Mesenchymal stem cell (in vitro differentiated cells and primary cell): ENCODE measurements around the gene CERS1.

Experiments used
- DNase-seq: peaks from one replicate; pipeline ENCODE4 v3.0.0-alpha.2; 2013
- H2AFZ ChIP-seq: one replicate; pipeline ENCODE4 v1.6.1; 2013; ENCODE audit warnings: low read depth, mild to moderate bottlenecking, control low read depth, inconsistent platforms, low read length, moderate library complexity
- H2AK5ac ChIP-seq: 2 replicates; pipeline ENCODE4 v1.6.1; 2013; ENCODE audit warnings: low read length, moderate library complexity, mild to moderate bottlenecking, inconsistent platforms; ENCODE audit not compliant: severe bottlenecking
- H2BK120ac ChIP-seq: one replicate; pipeline ENCODE4 v1.6.1; 2013; ENCODE audit warnings: low read depth, mild to moderate bottlenecking, inconsistent platforms, low read length, moderate library complexity
- H2BK12ac ChIP-seq, 2 experiments: one replicate each; pipeline ENCODE4 v1.6.1; 2013; ENCODE audit warnings: inconsistent platforms in 2 of 2, low read length in 2 of 2, mild to moderate bottlenecking in 2 of 2, moderate library complexity in 2 of 2, control low read depth in 1 of 2
- H2BK15ac ChIP-seq: one replicate; pipeline ENCODE4 v1.6.1; 2013; ENCODE audit warnings: mild to moderate bottlenecking, low read depth, inconsistent platforms; ENCODE audit not compliant: poor library complexity, severe bottlenecking
- H2BK5ac ChIP-seq: 2 replicates; pipeline ENCODE4 v1.6.1; 2013; ENCODE audit warnings: low read depth, mild to moderate bottlenecking, low read length, control low read depth, inconsistent platforms; ENCODE audit not compliant: poor library complexity, severe bottlenecking
- H3K14ac ChIP-seq, 2 experiments: one replicate each; pipeline ENCODE4 v1.6.1; 2013; ENCODE audit warnings: inconsistent platforms in 2 of 2, low read length in 2 of 2, control low read depth in 1 of 2, mild to moderate bottlenecking in 1 of 2, moderate library complexity in 1 of 2
- H3K18ac ChIP-seq, 2 experiments: one replicate each; pipeline ENCODE4 v1.6.1; 2013; ENCODE audit warnings: inconsistent platforms in 2 of 2, low read length in 2 of 2, control low read depth in 1 of 2, low read depth in 1 of 2, mild to moderate bottlenecking in 1 of 2
- H3K23ac ChIP-seq, 2 experiments: one replicate each; pipeline ENCODE4 v1.6.1; 2013; ENCODE audit warnings: inconsistent platforms in 2 of 2, low read length in 2 of 2, mild to moderate bottlenecking in 2 of 2, moderate library complexity in 2 of 2, control low read depth in 1 of 2
- H3K27ac ChIP-seq: 2 replicates; pipeline ENCODE4 v1.5.1; 2013; ENCODE audit warnings: mild to moderate bottlenecking, moderate library complexity, low read length, control low read depth, inconsistent platforms; ENCODE audit not compliant: poor library complexity, severe bottlenecking
- H3K27me3 ChIP-seq, 2 experiments: 2 replicates each; pipeline versions ENCODE4 v1.6.1 to v1.7.0; 2013; ENCODE audit warnings: low read length in 2 of 2, mild to moderate bottlenecking in 2 of 2, moderate library complexity in 2 of 2, control low read depth in 1 of 2, inconsistent platforms in 1 of 2; ENCODE audit not compliant: control insufficient read depth in 1 of 2, insufficient read depth in 1 of 2
- H3K36me3 ChIP-seq, 2 experiments: 2 replicates each; pipeline versions ENCODE4 v1.6.1 to v1.7.0; 2013; ENCODE audit warnings: low read length in 2 of 2, control low read depth in 1 of 2, inconsistent platforms in 1 of 2, low read depth in 1 of 2, mild to moderate bottlenecking in 1 of 2; ENCODE audit not compliant: insufficient read depth in 2 of 2, control insufficient read depth in 1 of 2
- H3K4ac ChIP-seq, 2 experiments: one replicate each; pipeline ENCODE4 v1.6.1; 2013; ENCODE audit warnings: inconsistent platforms in 2 of 2, low read length in 2 of 2, mild to moderate bottlenecking in 2 of 2, moderate library complexity in 2 of 2, control low read depth in 1 of 2, low read depth in 1 of 2
- H3K4me1 ChIP-seq: 2 replicates; pipeline ENCODE4 v1.6.1; 2013; ENCODE audit warnings: low read depth, low read length, control low read depth; ENCODE audit not compliant: control insufficient read depth, insufficient read depth
- H3K4me2 ChIP-seq: 2 replicates; pipeline ENCODE4 v1.6.1; 2013; ENCODE audit warnings: low read length, mild to moderate bottlenecking, inconsistent platforms; ENCODE audit not compliant: poor library complexity, severe bottlenecking
- H3K4me3 ChIP-seq, 2 experiments: 2 replicates each; pipeline versions ENCODE4 v1.5.1 to v1.7.0; 2013; ENCODE audit warnings: low read length in 2 of 2, mild to moderate bottlenecking in 2 of 2, control low read depth in 1 of 2, low read depth in 1 of 2; ENCODE audit not compliant: insufficient read depth in 1 of 2
- H3K79me1 ChIP-seq: replicated peaks from 2 replicates; pipeline ENCODE4 v1.6.1; 2013; ENCODE audit warnings: mild to moderate bottlenecking, control low read depth, low read length, inconsistent platforms; ENCODE audit not compliant: poor library complexity, severe bottlenecking
- H3K9ac ChIP-seq: 2 replicates; pipeline ENCODE4 v1.7.0; 2013; ENCODE audit warnings: mild to moderate bottlenecking, low read length, moderate library complexity
- H3K9me3 ChIP-seq: 2 replicates; pipeline ENCODE4 v1.7.0; 2013; ENCODE audit warnings: mild to moderate bottlenecking, low read length; ENCODE audit not compliant: control insufficient read depth
- H4K8ac ChIP-seq: one replicate; pipeline ENCODE4 v1.6.1; 2013; ENCODE audit warnings: inconsistent platforms, mild to moderate bottlenecking, low read length, moderate library complexity
- H4K91ac ChIP-seq: one replicate; pipeline ENCODE4 v1.6.1; 2013; ENCODE audit warnings: mild to moderate bottlenecking, low read length, inconsistent platforms
- WGBS: methylation state at CpG from one replicate; pipeline ENCODE4 v1.1.7; 2013; ENCODE audit warnings: mixed read lengths; 5-methylcytosine and 5-hydroxymethylcytosine counted together

Gene CERS1

DNA sequence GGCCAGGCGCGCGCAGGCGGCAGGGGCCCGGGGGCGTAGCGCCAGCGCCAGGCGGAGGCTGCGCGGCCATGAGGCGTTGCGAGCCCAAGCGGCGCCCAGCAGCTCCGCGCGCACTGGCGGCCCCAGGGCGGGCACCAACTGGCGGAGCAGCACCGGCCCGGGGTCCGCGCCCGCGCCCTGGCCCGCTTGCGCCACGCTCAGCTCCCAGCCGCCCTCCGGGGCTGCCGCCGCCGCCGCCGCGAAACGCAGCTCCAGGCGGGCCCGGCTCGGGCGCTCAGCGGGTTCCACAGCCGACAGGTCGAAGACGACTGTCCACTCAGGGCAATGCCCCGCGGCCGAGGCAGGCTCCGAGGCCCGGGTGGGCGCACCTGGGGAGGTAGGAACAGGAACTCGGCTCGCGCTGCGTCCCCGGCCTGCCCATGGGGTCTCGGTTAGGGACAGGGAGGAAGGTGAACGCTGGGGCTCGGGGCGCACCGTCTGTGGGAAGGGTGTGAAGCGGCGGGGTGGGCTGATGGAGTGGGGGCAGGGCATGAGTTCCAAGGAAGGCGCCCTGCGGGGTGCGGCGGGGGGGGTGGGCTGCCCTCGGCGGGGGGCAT lies 26.8 kb downstream of the CERS1 start:
- Histone ChIP-seq H3K9ac (no peak overlapping the region), H3K27me3 (no peaks in the 10 kb centered on the region), H3K9me3 (no peaks in the 10 kb centered on the region), H2BK120ac (no peak overlapping the region), H2AFZ (no peak overlapping the region), H3K79me1 (peaks cover 27% of the 10 kb centered on the region), H4K8ac (no peak overlapping the region), H3K23ac (no peak overlapping the region), H2BK5ac (no peak overlapping the region), H4K91ac (no peak overlapping the region), H3K4me3 (no peak overlapping the region), H3K14ac (no peak overlapping the region), H3K27ac (no peak overlapping the region), H2AK5ac (no peak overlapping the region), H3K36me3 (peaks cover 52 to 67% of the 10 kb centered on the region in 2 experiments), H3K4ac (no peak overlapping the region), H2BK12ac (no peak overlapping the region), H3K18ac (no peak overlapping the region), H3K4me1 (peaks cover under 1% of the 10 kb centered on the region), H3K4me2 (no peak overlapping the region), H2BK15ac (no peak overlapping the region)
- no peak for DNase-seq
- WGBS = 88% methylated on average over 67 of the region's 71 CpGs

GRCh38 chr19:18868380-18869022 lies 27.5 kb downstream of the CERS1 start:
- WGBS = 93% methylated on average over 68 of the region's 77 CpGs
- peak overlapping the region; percentile 30 for H2AFZ ChIP-seq
- peaks cover 5% of the 10 kb centered on the region for H3K4me1 ChIP-seq

DNA sequence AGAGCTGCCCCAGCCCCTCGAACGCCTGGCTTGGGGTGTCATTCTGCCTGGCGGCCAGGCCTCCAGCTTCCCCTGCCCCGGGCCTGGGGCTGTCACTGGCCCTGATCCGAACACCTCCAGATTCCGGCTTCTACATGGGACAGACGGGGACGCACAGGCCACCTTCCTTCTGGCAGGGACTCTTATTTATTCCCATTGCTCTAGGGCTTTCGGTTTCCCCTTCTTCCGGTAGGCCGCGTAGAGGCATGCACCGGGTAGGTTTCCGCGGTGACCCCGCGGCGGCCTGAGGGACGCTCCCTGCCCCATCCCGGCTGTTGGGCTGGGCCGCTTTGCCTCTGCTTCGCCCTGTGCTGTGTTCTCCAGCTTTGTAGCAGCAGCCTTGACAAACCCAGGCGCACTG lies 28.2 kb downstream of the CERS1 start:
- Histone ChIP-seq H3K4ac (no peak overlapping the region), H2AFZ (no peak overlapping the region), H3K14ac (no peak overlapping the region), H2AK5ac (no peak overlapping the region), H3K4me1 (peaks cover 5% of the 10 kb centered on the region), H4K91ac (no peak overlapping the region), H2BK12ac (no peak overlapping the region), H3K9me3 (no peaks in the 10 kb centered on the region), H4K8ac (no peak overlapping the region), H3K9ac (no peak overlapping the region), H3K79me1 (peaks cover 29% of the 10 kb centered on the region), H3K4me3 (no peak overlapping the region), H3K36me3 (peaks cover 63 to 81% of the 10 kb centered on the region in 2 experiments), H2BK5ac (no peak overlapping the region), H2BK15ac (no peak overlapping the region), H3K27ac (no peak overlapping the region), H2BK120ac (no peak overlapping the region), H3K27me3 (no peaks in the 10 kb centered on the region), H3K18ac (no peak overlapping the region), H3K23ac (no peak overlapping the region), H3K4me2 (no peak overlapping the region)
- DNase-seq = no peak
- 97% methylated on average over 21 of the region's 23 CpGs for WGBS

More at GRCh38 chr19:18868380-18869022, 27.5 kb downstream of the CERS1 start:
- H3K23ac ChIP-seq = no peak overlapping the region
- no peak overlapping the region for H3K9ac ChIP-seq
- H3K14ac ChIP-seq = no peak overlapping the region
- H2BK5ac ChIP-seq = no peak overlapping the region
- H3K4me2 ChIP-seq = no peak overlapping the region
- H3K4ac ChIP-seq = no peak overlapping the region
- H3K36me3 ChIP-seq = peaks cover 56 to 74% of the 10 kb centered on the region in 2 experiments
- H2BK15ac ChIP-seq = no peak overlapping the region
- H4K91ac ChIP-seq = peak overlapping the region; percentile 9
- H3K9me3 ChIP-seq = no peaks in the 10 kb centered on the region
- H3K27ac ChIP-seq = no peak overlapping the region
- H2AK5ac ChIP-seq = no peak overlapping the region
- no peak overlapping the region for H3K4me3 ChIP-seq
- DNase-seq = no peak
- H2BK120ac ChIP-seq = no peak overlapping the region
- H4K8ac ChIP-seq = no peak overlapping the region
- H2BK12ac ChIP-seq = no peak overlapping the region
- no peak overlapping the region for H3K18ac ChIP-seq
- H3K79me1 ChIP-seq = peaks cover 29% of the 10 kb centered on the region
- no peaks in the 10 kb centered on the region for H3K27me3 ChIP-seq

DNA sequence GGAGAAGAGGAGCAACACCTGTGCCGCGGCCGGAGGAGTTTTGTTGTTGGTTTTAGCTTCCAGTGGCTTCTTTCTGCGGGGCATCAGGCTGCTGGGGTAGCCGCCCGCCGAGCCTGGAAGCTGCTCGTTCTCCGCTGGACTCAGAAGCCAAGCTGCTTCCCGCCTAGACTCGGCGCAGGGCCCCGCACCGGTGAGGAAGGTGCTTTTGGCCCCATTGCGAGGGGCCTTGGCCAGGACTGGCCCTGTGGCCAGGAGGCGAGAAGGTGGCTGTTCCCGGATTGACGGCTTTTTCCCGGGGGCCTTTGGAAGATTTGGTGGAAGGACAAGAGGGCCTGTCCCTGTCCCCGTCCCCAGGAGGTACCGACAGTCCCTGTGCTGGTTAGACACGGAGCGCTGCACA lies 28.8 kb downstream of the CERS1 start:
- peaks cover 29% of the 10 kb centered on the region for H3K79me1 ChIP-seq
- DNase-seq = no peak
- no peak overlapping the region for H4K91ac ChIP-seq
- no peaks in the 10 kb centered on the region for H3K27me3 ChIP-seq
- no peak overlapping the region for H2AFZ ChIP-seq
- no peak overlapping the region for H2AK5ac ChIP-seq
- WGBS = 96% methylated on average over 23 of the region's 23 CpGs
- no peak overlapping the region for H3K18ac ChIP-seq
- H3K36me3 ChIP-seq = peaks cover 69 to 86% of the 10 kb centered on the region in 2 experiments
- H2BK15ac ChIP-seq = no peak overlapping the region
- H3K4me2 ChIP-seq = no peak overlapping the region
- no peaks in the 10 kb centered on the region for H3K9me3 ChIP-seq
- no peak overlapping the region for H2BK5ac ChIP-seq
- no peak overlapping the region for H3K23ac ChIP-seq
- H2BK12ac ChIP-seq = no peak overlapping the region
- no peak overlapping the region for H3K27ac ChIP-seq
- no peak overlapping the region for H3K14ac ChIP-seq
- peaks cover 5% of the 10 kb centered on the region for H3K4me1 ChIP-seq
- no peak overlapping the region for H2BK120ac ChIP-seq
- H3K4ac ChIP-seq = no peak overlapping the region
- no peak overlapping the region for H3K4me3 ChIP-seq
- H3K9ac ChIP-seq = no peak overlapping the region
- no peak overlapping the region for H4K8ac ChIP-seq
